Prostate gland (tissue), 2 donors: ENCODE data around the gene CREG2. TPM values are rescaled to one million over a fixed set of nuclear protein-coding genes. Genes with fewer than 3 reads are reported as not detected.

ENCODE experiments used
- DNase-seq: peaks from one replicate; pipeline ENCODE4 v3.0.0-alpha.2; 2019; ENCODE audit warnings: low spot score
- H3K27ac ChIP-seq, 2 donors: fragments of 200-600 bp; sonication (generic); 2 replicates each; pipeline ENCODE4 v1.5.1; 2017 to 2019
- H3K27me3 ChIP-seq: fragments of 200-600 bp; sonication (generic); replicated peaks from 2 replicates; pipeline ENCODE4 v1.5.1; 2019; ENCODE audit not compliant: insufficient read depth
- H3K36me3 ChIP-seq, 2 donors: fragments of 200-600 bp; sonication (generic); 1 replicate in 1 of 2; 2 replicates in 1 of 2; pipeline versions ENCODE4 v1.5.1 to v1.8.1; 2017 to 2019
- H3K4me1 ChIP-seq: fragments of 200-600 bp; sonication (generic); replicated peaks from 2 replicates; pipeline ENCODE4 v1.5.1; 2019
- H3K4me3 ChIP-seq, 2 donors: fragments of 200-600 bp; sonication (generic); 2 replicates each; pipeline ENCODE4 v1.5.1; 2017 to 2019
- H3K9me3 ChIP-seq: fragments of 200-600 bp; sonication (generic); 2 replicates; pipeline ENCODE4 v1.5.1; 2017
- CTCF ChIP-seq, 4 experiments: fragments of 200-600 bp in 2 of 4; fragments of 450-650 bp in 2 of 4; sonication (generic) in 2 of 4; IDR thresholded peaks; 1 replicate in 3 of 4; 2 replicates in 1 of 4; pipeline ENCODE4 v1.5.1; 2016 to 2019; ENCODE audit warnings: antibody characterized with exemption in 4 of 4, mild to moderate bottlenecking in 2 of 4, moderate library complexity in 2 of 4
- POLR2A ChIP-seq: fragments of 450-650 bp; IDR thresholded peaks from one replicate; pipeline ENCODE4 v1.6.1; 2016; ENCODE audit warnings: antibody characterized with exemption, mild to moderate bottlenecking
- POLR2AphosphoS5 ChIP-seq: sonication (generic); formaldehyde crosslinking; IDR thresholded peaks from one replicate; pipeline ENCODE4 v1.6.1; 2017; ENCODE audit warnings: antibody characterized with exemption
- WGBS: methylation state at CpG from one replicate; pipeline ENCODE4 v1.1.5; 2018; 5-methylcytosine and 5-hydroxymethylcytosine counted together
- intact Hi-C: fragments of 100-400 bp; cut with DNase I; formaldehyde crosslinking; loops from one replicate; pipeline ENCODE4 v1.14.2; 2022
- microRNA-seq: library from miRNA; unstranded; fragments of <30 nt; microRNA quantifications from one replicate; pipeline ENCODE4, GENCODE V29; 2016
- small RNA-seq, 2 donors: library from RNA; depleted of rRNA; stranded (forward); fragments of <200 nt; gene quantifications; one replicate each; pipeline ENCODE3, GENCODE V24; 2016
- total RNA-seq, 2 donors: library from RNA; depleted of rRNA; stranded (reverse); fragments of >200 nt; gene quantifications; one replicate each; pipeline ENCODE4 v1.1.0, GENCODE V29; 2016

Gene CREG2
- total RNA-seq, 2 donors from 2014 or later: not detected

GRCh38 chr2:101296371-101296770 lies 90.9 kb downstream of the CREG2 start:
- Histone ChIP-seq H3K4me1 (peaks cover under 1% of the 10 kb centered on the region), H3K27me3 (no peaks in the 10 kb centered on the region), H3K27ac (no peak overlapping the region), H3K36me3 (peaks cover 0 to 4% of the 10 kb centered on the region in 2 donors), H3K4me3 (no peak overlapping the region), H3K9me3 (no peaks in the 10 kb centered on the region)
- DNase-seq: no peak
- no peak for TF ChIP-seq POLR2AphosphoS5
- no peak for TF ChIP-seq CTCF (IDR thresholded peaks at IDR 0.05)
- no peak for TF ChIP-seq POLR2A
- WGBS: 93% methylated on average over 5 of the region's 5 CpGs
- intact Hi-C loops: no loop called here

GRCh38 chr2:101295895-101296294 lies 91.4 kb downstream of the CREG2 start:
- intact Hi-C loops: no loop called here

More at GRCh38 chr2:101295895-101296294, 91.4 kb downstream of the CREG2 start:
- peaks cover 0 to 4% of the 10 kb centered on the region in 2 donors for H3K36me3 ChIP-seq
- no peak for DNase-seq
- no peak overlapping the region for H3K27ac ChIP-seq
- TF ChIP-seq CTCF (IDR thresholded peaks at IDR 0.05) (no peak), POLR2A (no peak), POLR2AphosphoS5 (no peak)
- WGBS: 91% methylated on average over 2 of the region's 2 CpGs
- no peak overlapping the region for H3K4me3 ChIP-seq
- no peaks in the 10 kb centered on the region for H3K4me1 ChIP-seq
- H3K27me3 ChIP-seq: no peaks in the 10 kb centered on the region
- no peaks in the 10 kb centered on the region for H3K9me3 ChIP-seq

Small RNA genes lying within 50 kb of the gene (microRNA-seq; reads per million reads assigned to microRNA genes)
- gene MIR5696: 0.92 reads per million, percentile 7 among the genes with 10 or more reads in this experiment

Small RNA genes lying within 50 kb of the gene (small RNA-seq; reads per million reads assigned to genes)
- 0.30 to 0.47 reads per million in 2 donors for gene MIR5696

Other genes with a start within 250 kb of the CREG2 start
- 100 to 1,000 TPM in 1 of 2 donors, 10 to 100 TPM in 1; 86.1 to 149 TPM for gene TBC1D8, start 236.1 kb downstream of the CREG2 start, total RNA-seq
- gene CNOT11, start 134.6 kb downstream of the CREG2 start, total RNA-seq: 10 to 100 TPM; 41.0 to 41.4 TPM
- 10 to 100 TPM; 57.2 to 75.4 TPM for gene RNF149, start 78.8 kb downstream of the CREG2 start, total RNA-seq
- under 1 TPM in 1 of 2 donors, not detected in 1; 0.97 TPM for gene RFX8, start 87.6 kb upstream of the CREG2 start, total RNA-seq